Renal cortex interstitium (tissue), 11 donors: ENCODE measurements around the gene FFAR2. TPM values are rescaled to one million over a fixed set of nuclear protein-coding genes. Genes with fewer than 3 reads are reported as not detected.
"Not testable (repeated sequence)": the region's sequence is repeated elsewhere in the genome, so short reads cannot be mapped to it uniquely, and the experiment has no call there.

ENCODE experiments used
- DNase-seq, 11 donors: peaks; one replicate each; pipeline ENCODE4 v3.0.0-alpha.2; 2013; ENCODE audit warnings: low read depth in 9 of 11, low spot score in 4 of 11; ENCODE audit errors: extremely low read depth in 1 of 11
- polyA plus RNA-seq, 3 donors: library from polyadenylated mRNA; unstranded; fragments of 120-200 nt; gene quantifications; one replicate each; pipeline ENCODE4 v1.2.1, GENCODE V29; 2013; ENCODE audit not compliant: insufficient read length in 3 of 3

Gene FFAR2
- polyA plus RNA-seq, 3 donors, result 0.32 to 0.84 (median 0.55) TPM

DNA sequence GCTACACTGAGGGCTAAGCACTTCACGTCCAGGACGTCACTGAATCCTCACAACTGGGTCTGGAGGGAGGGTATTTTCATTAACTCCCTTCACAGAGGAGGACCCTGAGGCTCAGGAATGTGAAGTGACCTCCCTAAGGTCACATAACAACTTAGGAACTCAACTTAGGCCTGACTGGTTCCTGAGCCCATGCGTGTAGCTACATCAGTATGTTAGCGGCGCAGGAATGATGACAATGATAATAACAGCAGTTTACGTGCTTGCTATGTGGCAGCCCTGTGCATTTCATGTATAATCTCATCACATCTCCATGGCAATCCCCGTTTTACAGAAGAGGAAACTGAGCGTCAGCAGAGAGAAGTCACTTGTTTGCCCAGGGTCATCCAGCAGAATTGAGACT, 23.9 kb downstream of the FFAR2 start:
- DNase-seq, result no peak

DNA sequence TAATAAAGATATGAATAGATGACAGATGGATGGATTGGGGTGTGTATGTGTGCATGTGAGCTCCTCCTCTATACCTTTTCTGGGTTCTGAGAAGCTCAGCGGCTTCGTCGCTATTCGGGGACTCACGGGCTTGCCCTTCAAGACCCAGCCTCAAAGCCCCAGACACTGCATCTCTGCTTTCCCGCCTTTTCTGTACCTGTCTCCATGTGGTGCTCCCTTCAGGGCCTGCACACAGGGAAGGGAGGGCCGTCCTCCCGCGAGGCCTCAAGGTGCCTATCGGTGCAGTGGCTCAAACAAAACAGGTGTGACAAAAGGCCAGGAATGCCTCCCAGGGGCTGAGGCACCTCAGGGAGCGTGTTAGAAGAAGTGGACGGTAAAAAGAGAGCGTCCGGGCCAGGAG, 26.0 kb downstream of the FFAR2 start:
- no peak for DNase-seq

DNA sequence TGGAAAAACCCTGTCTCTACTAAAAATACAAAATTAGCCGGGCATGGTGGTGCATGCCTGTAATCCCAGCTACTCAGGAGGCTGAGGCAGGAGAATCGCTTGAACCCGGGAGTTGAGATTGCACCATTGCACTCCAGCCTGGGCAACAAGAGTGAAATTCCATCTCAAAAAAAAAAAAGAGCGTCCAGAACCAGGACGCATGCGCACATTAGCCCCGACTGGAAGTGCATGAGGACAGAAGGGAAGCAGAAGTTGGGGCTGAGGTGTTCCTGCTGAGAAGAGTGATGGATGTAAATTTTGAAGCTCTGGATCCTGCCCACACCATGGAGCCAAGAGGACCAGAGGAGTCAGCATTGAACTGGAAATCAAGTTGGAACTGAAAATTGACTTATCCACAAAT, 26.5 kb downstream of the FFAR2 start:
- DNase-seq, result not testable (repeated sequence)

DNA sequence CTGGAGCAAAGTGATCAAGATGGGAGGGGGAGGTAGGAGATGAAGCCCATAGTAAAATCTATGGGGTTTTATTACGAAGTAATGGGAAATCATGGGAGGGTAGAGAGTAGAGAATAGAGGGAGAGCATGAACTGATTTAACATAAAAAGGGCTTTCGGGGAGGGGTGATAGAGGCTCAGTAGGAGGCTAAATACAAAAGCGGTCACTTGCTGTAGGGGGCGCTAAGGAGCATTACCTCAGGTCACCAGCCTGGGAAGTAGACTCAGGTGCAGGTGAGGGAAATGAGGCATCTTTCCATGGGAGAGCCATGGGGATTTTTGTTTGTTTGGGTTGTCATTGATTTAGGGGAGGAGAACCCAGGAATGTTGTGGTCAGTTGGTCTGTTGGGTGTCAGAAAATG, 28.1 kb downstream of the FFAR2 start:
- no peak for DNase-seq

DNA sequence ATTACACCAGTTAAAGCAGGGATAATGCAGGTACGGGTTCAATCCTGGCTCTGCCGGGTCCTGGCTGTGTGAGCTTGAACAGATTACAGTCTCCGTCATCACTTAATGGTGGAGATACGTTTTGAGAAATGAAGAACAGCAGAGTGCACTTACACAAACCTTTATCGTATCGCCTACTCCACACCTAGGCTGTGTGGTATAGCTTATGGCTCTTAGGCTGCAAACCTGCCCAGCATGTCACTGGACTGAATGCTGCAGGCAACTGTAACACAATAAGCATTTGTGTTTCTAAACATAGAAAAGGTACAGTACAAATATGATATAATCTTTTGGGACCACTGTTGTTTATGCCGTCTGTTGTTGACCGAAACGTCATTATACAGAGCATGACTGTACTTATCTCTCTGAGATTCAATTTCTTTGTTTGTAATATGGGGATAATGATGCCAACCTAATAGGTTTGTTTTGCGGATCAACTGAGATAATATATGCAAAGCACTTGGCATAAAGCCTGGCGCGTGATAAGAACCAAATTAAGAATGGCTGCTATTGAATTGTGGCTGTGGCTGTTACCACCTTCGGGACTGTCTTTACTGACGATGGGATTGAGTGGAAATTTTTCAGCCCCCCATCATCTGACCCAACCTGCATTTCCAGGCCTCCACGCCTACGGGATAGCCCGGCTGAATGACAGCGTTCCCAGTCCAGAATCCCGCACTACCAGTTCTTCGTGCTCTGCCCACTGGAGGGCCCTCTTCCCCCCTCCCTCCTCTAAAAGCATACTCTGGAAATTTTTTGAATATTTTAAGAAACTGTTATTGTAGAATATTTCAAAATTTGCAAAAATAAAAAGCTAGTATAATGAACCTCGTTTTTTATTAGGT, 31.0 kb downstream of the FFAR2 start:
- no peak for DNase-seq

DNA sequence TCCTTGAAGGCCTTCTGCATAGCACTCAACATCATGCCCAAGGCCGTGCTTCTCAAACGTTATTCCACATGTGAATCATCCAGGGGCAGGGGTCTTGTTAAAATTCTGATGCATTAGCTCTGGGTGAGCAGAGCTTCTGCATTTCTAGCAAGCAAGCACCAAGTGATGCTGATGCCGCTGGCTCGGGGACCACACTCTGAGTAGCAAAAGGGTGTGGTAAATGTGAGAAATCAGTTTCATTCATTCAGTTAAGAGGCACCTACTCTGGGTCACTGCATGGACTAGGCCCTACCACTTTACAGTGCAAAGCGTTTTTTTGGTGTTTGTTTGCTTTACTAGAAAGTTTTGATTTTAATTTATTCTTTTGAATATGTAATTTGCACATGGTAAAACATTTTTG, 35.0 kb downstream of the FFAR2 start:
- DNase-seq, result no peak

DNA sequence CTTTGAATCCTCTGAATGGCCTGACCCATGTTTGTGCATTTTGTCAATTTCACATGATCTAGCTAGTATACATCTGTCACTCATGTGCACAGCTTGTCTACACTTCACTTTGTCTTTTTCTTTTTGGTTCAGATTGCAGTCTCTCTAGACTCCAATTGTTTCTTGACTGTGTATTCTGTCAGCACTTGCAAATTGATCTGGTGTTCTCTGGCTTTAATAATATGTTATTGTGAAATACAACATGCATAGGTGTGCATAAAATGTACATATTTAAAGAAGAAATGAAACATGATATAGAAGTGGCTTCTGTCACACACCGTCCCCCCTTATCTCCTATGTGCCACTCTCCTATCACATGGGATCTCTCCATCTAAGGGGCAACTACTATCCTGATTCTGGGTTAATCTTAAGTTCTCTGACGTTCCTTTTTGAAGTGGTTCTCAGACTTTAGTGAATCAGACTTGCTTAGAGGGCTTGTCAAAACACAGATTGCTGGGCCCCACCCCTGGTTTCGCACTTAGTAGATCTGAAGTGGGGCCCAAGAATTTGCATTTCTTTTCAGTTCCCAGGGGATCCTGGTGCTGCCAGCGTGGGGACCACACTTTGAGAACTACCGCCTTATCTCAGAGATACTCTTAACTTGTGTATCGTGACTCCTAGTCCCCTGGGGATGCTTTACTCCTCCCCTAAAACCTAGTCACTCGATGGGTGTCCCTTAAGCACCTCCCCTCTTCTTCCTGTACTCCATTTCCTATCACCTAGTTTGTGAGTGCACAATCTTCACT, 36.4 kb downstream of the FFAR2 start:
- DNase-seq, result no peak

DNA sequence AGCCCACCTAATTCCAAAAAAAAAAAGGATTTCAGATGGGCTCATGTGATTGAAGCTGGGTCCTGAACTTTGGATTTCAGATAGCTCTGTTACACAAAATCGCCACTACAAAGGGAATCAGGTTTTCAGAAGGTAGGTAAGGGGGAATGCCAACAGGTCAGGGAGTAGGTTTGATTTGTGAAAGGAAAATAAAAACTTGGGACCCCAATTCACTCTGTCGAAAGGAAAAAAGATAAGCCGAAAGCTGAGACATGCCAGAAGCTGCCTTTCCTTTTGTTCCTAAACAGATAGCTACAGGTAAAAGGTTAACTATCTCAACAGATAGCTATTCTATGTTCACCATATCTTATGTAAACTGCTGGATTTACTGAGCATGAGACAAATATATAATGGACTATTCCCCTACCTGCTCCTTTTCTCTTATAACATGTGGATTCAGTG, 38.2 kb downstream of the FFAR2 start:
- DNase-seq, result no peak

DNA sequence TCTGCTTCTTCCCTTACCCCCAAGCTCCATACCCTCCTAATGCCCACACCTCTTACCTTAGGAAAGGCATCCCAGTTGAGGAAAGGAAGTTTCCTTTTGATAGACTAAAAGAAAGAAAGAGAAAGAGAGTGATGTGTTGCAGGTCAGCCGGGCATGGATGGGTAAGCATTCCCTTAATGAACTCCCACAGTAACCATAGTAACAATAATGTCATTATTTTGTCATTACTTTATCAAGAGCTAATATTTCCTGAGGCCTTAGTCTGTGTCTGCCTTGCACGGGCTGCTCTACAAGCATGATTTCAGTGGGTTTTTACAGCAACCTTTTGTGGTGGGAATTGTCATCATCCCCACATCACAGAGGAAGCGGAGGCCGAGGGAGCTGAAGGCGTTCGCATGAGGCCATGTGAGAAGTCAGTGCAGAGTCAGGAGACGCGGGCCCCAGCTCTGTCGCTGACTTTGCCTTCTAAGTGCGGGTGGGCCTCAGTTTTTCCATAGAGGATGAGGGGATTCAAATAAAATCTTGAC, 39.7 kb downstream of the FFAR2 start:
- DNase-seq, result no peak

DNA sequence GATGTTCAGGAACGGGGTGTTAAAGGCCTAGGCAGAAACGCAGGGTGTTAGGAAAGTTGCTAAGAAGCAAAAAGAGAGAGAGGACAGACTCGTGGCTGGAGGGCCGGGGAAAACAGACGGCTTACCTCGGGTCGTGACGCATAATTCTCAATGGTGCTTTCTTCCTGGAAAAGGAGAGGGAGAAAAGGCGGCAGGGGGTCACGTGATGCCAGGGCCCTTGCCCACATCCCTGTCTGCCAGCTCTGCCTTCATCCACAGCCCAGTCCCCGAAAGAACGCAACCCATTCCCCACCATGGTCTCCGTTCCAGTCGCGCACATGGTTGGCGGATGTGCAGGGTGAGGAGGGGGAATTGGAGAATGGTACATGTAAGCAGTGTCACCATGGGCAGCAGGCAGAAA, 40.6 kb downstream of the FFAR2 start:
- no peak for DNase-seq

DNA sequence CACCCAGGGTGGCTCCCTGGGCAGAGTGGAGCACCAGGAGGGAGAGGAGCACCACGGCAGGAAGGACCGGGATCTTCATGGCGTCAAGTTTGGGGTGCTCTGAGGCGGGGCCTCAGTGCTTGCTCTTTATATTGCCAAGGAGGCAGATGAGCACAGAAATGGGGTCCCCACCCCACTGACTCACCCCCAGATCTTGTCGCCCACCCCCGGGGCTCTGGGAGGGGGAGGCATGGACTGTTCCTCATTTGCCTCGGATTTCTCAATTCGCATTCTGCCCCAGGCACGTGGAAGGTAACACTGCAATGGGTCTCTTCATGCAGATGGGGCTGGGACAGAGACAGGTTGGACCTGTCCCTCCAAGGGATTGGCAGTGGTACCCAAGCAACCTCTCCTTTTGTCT, 42.3 kb downstream of the FFAR2 start, which contains the start of gene KRTDAP:
Gene KRTDAP (minus strand): TSS at position 101 of the 400 bp plus-strand sequence. CDS start 22 bp downstream, at position 79.
- DNase-seq, result no peak

DNA sequence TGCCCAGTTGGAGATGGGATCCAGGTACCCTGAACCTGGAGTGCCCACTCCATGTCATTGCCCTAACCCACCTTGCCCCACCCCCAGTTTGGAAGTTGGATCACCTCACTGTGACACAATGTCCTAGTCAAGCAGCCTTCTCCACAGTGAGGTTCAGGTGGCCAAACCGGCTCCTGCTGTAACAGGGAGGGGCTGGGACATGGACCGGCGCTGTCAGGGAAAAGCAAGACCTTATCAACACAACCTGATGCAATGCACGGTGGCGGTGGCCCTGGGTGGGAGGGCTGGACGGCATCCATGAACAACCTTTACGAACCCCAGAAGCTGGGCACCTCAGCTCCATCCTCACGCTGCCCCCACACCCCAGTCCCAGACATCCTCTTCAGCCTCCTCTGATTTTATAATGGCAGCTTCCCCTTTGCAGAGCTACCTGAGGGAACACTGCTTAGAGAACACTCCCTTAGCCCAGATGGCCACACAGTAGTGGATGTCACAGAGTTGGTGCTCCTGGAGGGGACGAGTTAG, 43.8 kb downstream of the FFAR2 start:
- no peak for DNase-seq

DNA sequence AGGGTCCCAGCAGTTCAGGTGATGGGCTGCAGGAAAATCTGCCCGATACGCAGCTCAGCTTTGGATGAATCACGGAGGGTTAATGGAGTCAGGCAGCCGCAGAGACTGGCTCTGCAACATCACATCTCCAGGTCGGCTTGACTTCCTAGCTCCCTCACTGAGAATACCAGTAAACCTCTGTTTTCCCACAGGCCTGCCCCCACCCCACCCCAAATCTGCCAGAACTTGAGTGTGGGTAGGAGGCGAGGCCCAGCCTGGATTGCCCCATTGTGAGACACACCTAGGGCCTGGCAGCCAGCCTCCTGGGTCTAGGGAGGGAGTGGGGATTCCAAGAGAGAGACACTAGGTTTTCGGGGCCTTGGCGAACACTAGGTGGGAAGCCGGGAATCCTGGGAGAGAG, 45.9 kb downstream of the FFAR2 start:
- DNase-seq, result no peak

DNA sequence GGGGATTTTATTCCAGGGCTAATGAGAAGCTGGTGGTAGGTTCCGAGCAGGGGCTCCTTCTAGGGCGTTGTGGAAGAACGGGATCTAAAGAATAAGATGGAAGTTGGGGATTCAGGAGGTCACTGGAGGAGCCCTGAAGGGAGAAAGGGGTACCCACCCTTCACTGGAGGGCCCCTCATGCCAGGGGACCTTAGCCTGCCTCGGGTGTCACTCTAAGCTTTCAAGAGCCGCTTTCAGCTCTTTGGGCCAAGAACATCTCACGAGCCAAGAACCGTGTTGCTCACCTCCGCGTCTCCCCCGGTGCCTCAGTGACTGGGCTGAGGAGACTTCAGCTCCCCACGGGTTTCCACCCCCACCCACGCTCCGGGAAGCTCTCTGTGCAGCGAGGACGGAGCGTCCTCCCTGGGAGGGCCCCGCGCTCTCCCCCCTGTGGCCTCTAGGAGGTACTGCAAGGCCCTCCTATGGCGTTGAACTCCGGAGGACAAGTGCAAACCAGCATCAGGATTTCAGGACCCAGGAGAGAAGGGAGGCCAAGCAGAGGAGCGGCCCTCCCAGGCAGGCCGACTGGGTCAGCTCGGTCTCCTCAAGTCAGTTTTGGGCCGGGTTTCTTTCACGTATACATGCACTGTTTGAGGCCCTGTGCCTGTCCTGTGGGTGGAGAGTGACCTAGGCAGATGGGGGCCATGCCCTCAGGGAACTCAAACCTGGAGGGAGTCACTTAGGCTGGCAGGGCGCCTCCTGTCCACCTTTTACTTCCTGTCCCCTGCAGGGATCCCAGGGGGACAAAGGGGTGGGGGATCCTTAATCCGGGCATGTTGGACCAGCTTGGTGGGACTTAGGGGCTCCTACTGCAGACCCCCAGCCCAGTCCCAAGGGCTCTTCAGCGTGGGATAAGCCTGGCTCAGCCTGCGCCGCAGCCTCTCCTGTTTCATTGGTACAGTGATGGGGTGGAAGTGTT, 47.3 kb downstream of the FFAR2 start:
- peak in 7 of 11 donors; percentile 33 to 53 (median 46) for DNase-seq

DNA sequence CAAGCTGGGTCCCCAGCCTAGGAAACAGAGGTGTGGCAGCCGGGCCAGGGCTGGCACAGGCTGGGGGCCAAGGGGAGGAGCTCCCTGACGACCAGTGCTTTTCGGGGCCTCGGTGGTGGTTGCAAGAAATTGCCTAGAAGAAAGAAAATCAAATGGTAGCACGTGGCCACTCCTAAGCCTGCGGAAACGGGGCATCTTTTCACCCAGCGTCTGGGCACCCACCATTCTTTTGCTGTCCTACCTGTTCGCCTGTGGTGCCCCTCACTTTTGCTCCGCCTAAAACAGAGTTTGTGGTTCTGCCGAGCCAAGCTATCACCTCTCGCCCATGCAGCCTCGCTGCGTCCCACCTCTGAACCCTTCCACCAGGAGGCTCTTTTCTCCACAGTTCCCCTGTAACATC, 49.3 kb downstream of the FFAR2 start:
- no peak for DNase-seq

DNA sequence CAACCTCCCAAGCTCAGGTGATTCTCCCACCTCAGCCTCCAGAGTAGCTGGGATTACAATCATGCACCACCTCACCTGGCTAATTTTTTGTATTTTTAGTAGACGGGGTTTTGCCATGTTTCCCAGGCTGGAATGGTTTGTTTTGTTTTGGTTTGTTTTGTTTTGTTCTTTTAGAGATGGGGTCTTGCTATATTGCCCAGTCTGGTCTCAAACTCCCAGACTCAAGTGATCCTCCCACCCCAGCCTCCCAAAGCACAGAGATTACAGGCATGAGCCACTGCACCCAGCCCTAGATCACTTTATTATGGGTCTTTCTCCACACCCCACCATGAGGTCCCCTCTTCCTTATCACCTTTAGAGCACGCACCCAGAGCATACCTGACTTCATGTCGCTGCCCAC, 50.2 kb downstream of the FFAR2 start:
- no peak for DNase-seq

DNA sequence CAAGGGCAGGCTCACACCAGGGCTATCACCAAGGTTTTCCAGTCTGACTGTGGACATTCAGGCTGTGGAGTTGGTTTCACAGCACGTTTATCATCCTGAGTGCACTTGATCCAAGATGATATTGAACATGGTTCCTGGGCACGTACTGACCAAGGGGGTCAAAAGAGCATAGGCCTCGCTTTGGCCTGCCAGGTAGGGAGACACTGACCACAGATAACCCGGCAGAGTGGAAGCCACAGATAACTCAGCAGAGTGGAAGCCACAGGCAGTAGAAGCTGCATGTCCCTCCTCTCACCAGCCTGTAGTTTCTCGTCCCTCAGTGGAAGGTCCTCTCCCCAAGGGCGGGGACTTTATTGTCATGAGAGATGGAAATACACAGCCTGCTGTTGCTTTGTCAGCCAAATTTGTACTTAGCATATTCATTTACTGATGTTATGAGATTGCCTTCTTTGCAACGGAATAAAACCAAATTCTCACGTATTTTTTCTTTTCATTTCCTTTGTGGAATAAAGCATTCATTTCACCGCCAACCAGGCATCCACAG, 51.0 kb downstream of the FFAR2 start:
- no peak for DNase-seq

DNA sequence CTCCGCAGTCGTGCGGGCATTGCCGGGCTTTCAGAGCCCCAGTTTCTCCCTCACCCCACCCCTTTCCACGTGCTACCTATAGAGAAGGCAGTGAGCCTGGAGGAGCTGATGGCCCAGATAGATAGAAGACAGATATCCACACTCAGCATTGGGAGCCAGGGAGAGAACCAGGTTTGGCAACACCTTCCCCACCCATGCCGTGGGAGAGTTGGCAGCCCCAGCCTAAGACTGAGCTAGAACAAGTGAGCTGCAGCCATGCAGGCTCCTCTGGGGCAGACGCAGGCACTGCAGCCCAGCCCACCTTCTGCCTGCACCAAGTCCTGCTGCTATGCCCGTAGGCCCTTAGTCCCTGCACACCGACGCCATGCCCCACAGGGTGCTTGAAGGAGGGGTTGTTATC, 52.6 kb downstream of the FFAR2 start:
- no peak for DNase-seq
